Keratinocyte (primary cell): ENCODE results near the gene NUDT1. TPM values are rescaled to one million over a fixed set of nuclear protein-coding genes. Genes with fewer than 3 reads are reported as not detected.

Source experiments
- DNase-seq: peaks from one replicate; pipeline ENCODE4 v3.0.0-alpha.2; 2011; ENCODE audit warnings: low read depth, missing footprints, low spot score
- FAIRE-seq: peaks from 2 replicates; lab custom pipeline; 2011; peaks lifted over from hg19 to GRCh38; lab: Jason Lieb, UNC
- H2AFZ ChIP-seq: 2 replicates; pipeline ENCODE4 v1.6.0; 2012; ENCODE audit warnings: low read length, control low read depth, inconsistent platforms; ENCODE audit not compliant: control insufficient read depth
- H3K27ac ChIP-seq: 2 replicates; pipeline ENCODE4 v1.5.1; 2011; ENCODE audit warnings: low read length; ENCODE audit not compliant: control insufficient read depth, insufficient read depth
- H3K27me3 ChIP-seq: 3 replicates; pipeline ENCODE4 v1.6.0; 2011; ENCODE audit warnings: low read length; ENCODE audit not compliant: control insufficient read depth, insufficient read depth; ENCODE audit errors: extremely low read depth
- H3K36me3 ChIP-seq, 2 experiments: 2 replicates in 1 of 2; 3 replicates in 1 of 2; pipeline ENCODE4 v1.5.1; 2011; ENCODE audit warnings: low read length in 2 of 2, mild to moderate bottlenecking in 1 of 2; ENCODE audit not compliant: control insufficient read depth in 2 of 2, insufficient read depth in 2 of 2; ENCODE audit errors: extremely low read depth in 1 of 2
- H3K4me1 ChIP-seq: 3 replicates; pipeline ENCODE4 v1.5.1; 2011; ENCODE audit warnings: low read length; ENCODE audit not compliant: control insufficient read depth, insufficient read depth; ENCODE audit errors: extremely low read depth
- H3K4me2 ChIP-seq: 3 replicates; pipeline ENCODE4 v1.6.0; 2011; ENCODE audit warnings: low read depth, low read length; ENCODE audit not compliant: control insufficient read depth, insufficient read depth; ENCODE audit errors: extremely low read depth
- H3K4me3 ChIP-seq, 3 experiments: fragments of 200-600 bp in 1 of 3; sonication (generic) in 1 of 3; 2 replicates in 2 of 3; 3 replicates in 1 of 3; pipeline ENCODE4 v1.5.1; 2011 to 2016; ENCODE audit warnings: low read length in 3 of 3, mild to moderate bottlenecking in 3 of 3, control low read depth in 2 of 3, inconsistent platforms in 1 of 3, low read depth in 1 of 3, mixed read lengths in 1 of 3, mixed run types in 1 of 3, moderate library complexity in 1 of 3; ENCODE audit not compliant: control insufficient read depth in 2 of 3, insufficient read depth in 2 of 3; ENCODE audit errors: extremely low read depth in 1 of 3
- H3K79me2 ChIP-seq: 2 replicates; pipeline ENCODE4 v1.6.0; 2012; ENCODE audit warnings: low read length; ENCODE audit not compliant: control insufficient read depth, insufficient read depth
- H3K9ac ChIP-seq: 3 replicates; pipeline ENCODE4 v1.6.0; 2011; ENCODE audit warnings: low read length; ENCODE audit not compliant: control insufficient read depth, insufficient read depth; ENCODE audit errors: extremely low read depth
- H3K9me1 ChIP-seq: 3 replicates; pipeline ENCODE4 v1.6.0; 2011; ENCODE audit warnings: low read length; ENCODE audit not compliant: control insufficient read depth, insufficient read depth; ENCODE audit errors: extremely low read depth
- H3K9me3 ChIP-seq: 2 replicates; pipeline ENCODE4 v1.5.1; 2012; ENCODE audit warnings: low read depth, low read length; ENCODE audit not compliant: control insufficient read depth
- H4K20me1 ChIP-seq: 3 replicates; pipeline ENCODE4 v1.6.0; 2011; ENCODE audit warnings: low read length; ENCODE audit not compliant: control insufficient read depth, insufficient read depth; ENCODE audit errors: extremely low read depth
- EZH2 ChIP-seq: IDR thresholded peaks from one replicate; pipeline ENCODE4 v1.6.1; 2012; ENCODE audit warnings: inconsistent platforms, mild to moderate bottlenecking, low read length, moderate library complexity
- dilution Hi-C: fragments of 300-500 bp; cut with MboI; formaldehyde crosslinking; loops from one replicate; pipeline ENCODE4 v1.7.0; 2020; ENCODE audit warnings: low sequenced_read_pairs; ENCODE audit not compliant: extremely low pct_ligation_motif_present
- polyA plus RNA-seq, 5 experiments: library from polyadenylated mRNA; depleted of rRNA in 3 of 5; stranded (reverse) in 3 of 5; stranded (forward) in 1 of 5; unstranded in 1 of 5; fragments of >200 nt; gene quantifications; 1 replicate in 1 of 5; 2 replicates in 3 of 5; 3 replicates in 1 of 5; pipeline versions ENCODE4 v1.2.1 to v1.2.3, GENCODE V29; 2011 to 2012; ENCODE audit warnings: missing spikeins in 2 of 5, low read depth in 1 of 5, low replicate concordance in 1 of 5
- TF ChIP-seq, protein P1 (sequence below), 3 experiments: IDR thresholded peaks in 1 of 3; conservative IDR thresholded peaks in 1 of 3; optimal IDR thresholded peaks in 1 of 3; 2 replicates in 2 of 3; 3 replicates in 1 of 3; pipeline versions ENCODE3 to v1.5.1; 2011; ENCODE audit warnings: low read length in 3 of 3, mild to moderate bottlenecking in 3 of 3, moderate library complexity in 2 of 3, control low read depth in 1 of 3, inconsistent platforms in 1 of 3; ENCODE audit not compliant: insufficient read depth in 2 of 3; ENCODE audit errors: extremely low read depth in 1 of 3

NUDT1 gene
- polyA plus RNA-seq, 1 donor (not counting 4 experiments of a cell fraction or from before 2014, with no cell fraction given): 21.9 TPM

- H3K36me3 ChIP-seq: peaks cover 28 to 48% of the 10 kb centered on the region in 2 experiments
- H3K4me2 ChIP-seq: no peak overlapping the region
- H3K9ac ChIP-seq: no peak overlapping the region
- no peaks in the 10 kb centered on the region for H3K9me1 ChIP-seq
- H3K79me2 ChIP-seq: peaks cover 10% of the 10 kb centered on the region
- no peaks in the 10 kb centered on the region for H3K27me3 ChIP-seq
- TF ChIP-seq EZH2: no peak
- TF ChIP-seq, protein P1, sequence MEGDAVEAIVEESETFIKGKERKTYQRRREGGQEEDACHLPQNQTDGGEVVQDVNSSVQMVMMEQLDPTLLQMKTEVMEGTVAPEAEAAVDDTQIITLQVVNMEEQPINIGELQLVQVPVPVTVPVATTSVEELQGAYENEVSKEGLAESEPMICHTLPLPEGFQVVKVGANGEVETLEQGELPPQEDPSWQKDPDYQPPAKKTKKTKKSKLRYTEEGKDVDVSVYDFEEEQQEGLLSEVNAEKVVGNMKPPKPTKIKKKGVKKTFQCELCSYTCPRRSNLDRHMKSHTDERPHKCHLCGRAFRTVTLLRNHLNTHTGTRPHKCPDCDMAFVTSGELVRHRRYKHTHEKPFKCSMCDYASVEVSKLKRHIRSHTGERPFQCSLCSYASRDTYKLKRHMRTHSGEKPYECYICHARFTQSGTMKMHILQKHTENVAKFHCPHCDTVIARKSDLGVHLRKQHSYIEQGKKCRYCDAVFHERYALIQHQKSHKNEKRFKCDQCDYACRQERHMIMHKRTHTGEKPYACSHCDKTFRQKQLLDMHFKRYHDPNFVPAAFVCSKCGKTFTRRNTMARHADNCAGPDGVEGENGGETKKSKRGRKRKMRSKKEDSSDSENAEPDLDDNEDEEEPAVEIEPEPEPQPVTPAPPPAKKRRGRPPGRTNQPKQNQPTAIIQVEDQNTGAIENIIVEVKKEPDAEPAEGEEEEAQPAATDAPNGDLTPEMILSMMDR (optimal IDR thresholded peaks at IDR 0.05 in 1 of 3, IDR thresholded peaks at IDR 0.05 in 1 of 3, conservative IDR thresholded peaks at IDR 0.05 in 1 of 3; ENCODE audit: extremely low read depth in 1 of 3, insufficient read depth in 2 of 3, low read length in 3 of 3): no peak
- dilution Hi-C loops: no loop called here
- no peak overlapping the region for H2AFZ ChIP-seq
- H4K20me1 ChIP-seq: no peaks in the 10 kb centered on the region
- no peak overlapping the region for H3K27ac ChIP-seq
- no peaks in the 10 kb centered on the region for H3K9me3 ChIP-seq
- FAIRE-seq: no peak
- no peaks in the 10 kb centered on the region for H3K4me1 ChIP-seq
- H3K4me3 ChIP-seq: no peak overlapping the region
- no peak for DNase-seq
Observed at GRCh38 chr7:2215851-2216250, 26.2 kb upstream of the NUDT1 start.

- Histone ChIP-seq H2AFZ (no peak overlapping the region), H3K36me3 (peaks cover 33 to 44% of the 10 kb centered on the region in 2 experiments), H3K4me2 (no peak overlapping the region), H3K9ac (no peak overlapping the region), H3K27me3 (no peaks in the 10 kb centered on the region), H3K9me1 (no peaks in the 10 kb centered on the region), H3K4me3 (no peak overlapping the region), H3K27ac (no peak overlapping the region), H3K79me2 (peaks cover 17% of the 10 kb centered on the region), H3K4me1 (no peaks in the 10 kb centered on the region), H3K9me3 (no peaks in the 10 kb centered on the region), H4K20me1 (no peaks in the 10 kb centered on the region)
- FAIRE-seq: no peak
- dilution Hi-C loops: no loop called here
- DNase-seq: no peak
- no peak for TF ChIP-seq EZH2
- TF ChIP-seq, protein P1 (optimal IDR thresholded peaks at IDR 0.05 in 1 of 3, IDR thresholded peaks at IDR 0.05 in 1 of 3, conservative IDR thresholded peaks at IDR 0.05 in 1 of 3; ENCODE audit: extremely low read depth in 1 of 3, insufficient read depth in 2 of 3, low read length in 3 of 3): no peak
Observed at GRCh38 chr7:2217206-2217605, 24.8 kb upstream of the NUDT1 start.
